ENCODE results near the gene GOLIM4. TPM values are rescaled to one million over a fixed set of nuclear protein-coding genes. Genes with fewer than 3 reads are reported as not detected.

Gene GOLIM4
- polyA plus RNA-seq, 3 donors from 2014 or later = 2.3 to 7.7 (median 4.1) TPM

GRCh38 chr3:168080022-168080421 is 15.7 kb downstream of the GOLIM4 start:
- Mint-ChIP-seq H3K27me3 (ENCODE audit: low read depth in 3 of 3) (peaks cover 0 to 2% (median 0%) of the 10 kb centered on the region in 3 donors), H3K9me3 (no peaks in the 10 kb centered on the region), H3K4me1 (peaks cover 5 to 12% of the 10 kb centered on the region in 2 donors), H3K4me3 (no peak overlapping the region), H3K27ac (no peak overlapping the region), H3K36me3 (no peaks in the 10 kb centered on the region)
- no peak for DNase-seq

- no peaks in the 10 kb centered on the region for H3K9me3 Mint-ChIP-seq
These were observed 18.6 kb downstream of the GOLIM4 start for GRCh38 chr3:168077091-168077490.

GRCh38 chr3:168073842-168074605 is 21.7 kb downstream of the GOLIM4 start:
- Mint-ChIP-seq H3K27ac (no peak overlapping the region), H3K4me1 (peaks cover 0 to 8% of the 10 kb centered on the region in 2 donors), H3K36me3 (no peaks in the 10 kb centered on the region), H3K9me3 (no peaks in the 10 kb centered on the region), H3K4me3 (no peak overlapping the region), H3K27me3 (ENCODE audit: low read depth in 3 of 3) (no peaks in the 10 kb centered on the region)
- DNase-seq = no peak

More at GRCh38 chr3:168077091-168077490, 18.6 kb downstream of the GOLIM4 start:
- Mint-ChIP-seq H3K27ac (no peak overlapping the region), H3K4me3 (no peak overlapping the region), H3K4me1 (peaks cover 0 to 8% of the 10 kb centered on the region in 2 donors), H3K27me3 (ENCODE audit: low read depth in 3 of 3) (no peaks in the 10 kb centered on the region), H3K36me3 (no peaks in the 10 kb centered on the region)
- DNase-seq = no peak

GRCh38 chr3:168072323-168072650 is 23.4 kb downstream of the GOLIM4 start:
- DNase-seq = no peak
- H3K4me3 Mint-ChIP-seq = no peak overlapping the region
- H3K9me3 Mint-ChIP-seq = no peaks in the 10 kb centered on the region
- H3K27ac Mint-ChIP-seq = no peak overlapping the region
- H3K36me3 Mint-ChIP-seq = no peaks in the 10 kb centered on the region
- peaks cover 0 to 11% of the 10 kb centered on the region in 2 donors for H3K4me1 Mint-ChIP-seq
- no peaks in the 10 kb centered on the region for H3K27me3 Mint-ChIP-seq (ENCODE audit: low read depth in 3 of 3)

DNA sequence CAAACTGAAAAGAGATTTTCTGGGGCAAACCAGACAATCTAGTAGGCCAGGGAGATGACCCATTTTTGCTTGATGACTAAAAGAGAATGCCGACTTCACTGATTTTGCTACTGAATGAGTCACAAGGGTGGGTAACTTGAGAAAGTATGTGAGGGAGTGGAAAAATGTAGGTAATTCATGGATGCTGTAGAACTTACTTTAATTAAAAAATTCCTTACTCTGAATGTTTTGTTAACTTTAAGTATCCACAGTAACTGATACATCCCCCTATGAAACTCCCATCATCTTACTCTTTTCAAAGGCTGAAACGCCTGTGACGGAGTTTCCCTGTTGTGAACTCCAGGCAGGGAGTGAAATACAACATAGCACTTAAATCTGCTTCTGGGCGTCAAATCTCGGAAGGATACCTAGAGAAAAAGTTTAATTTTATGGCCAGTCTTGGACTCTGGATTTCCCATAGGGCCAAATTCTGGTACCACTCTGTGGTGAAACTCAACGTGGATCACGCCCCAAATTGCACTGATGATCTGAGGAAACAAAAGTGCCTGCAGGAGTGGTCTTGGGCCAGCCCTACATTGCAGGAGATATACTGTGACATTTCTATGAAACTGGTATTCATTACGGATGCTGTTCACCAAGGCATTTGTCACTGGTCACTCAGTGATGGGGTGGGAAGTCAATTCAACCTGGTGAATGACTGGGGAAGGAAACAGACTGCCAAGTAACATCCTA is 24.0 kb downstream of the GOLIM4 start:
- peaks cover 4 to 16% of the 10 kb centered on the region in 2 donors for H3K4me1 Mint-ChIP-seq
- no peaks in the 10 kb centered on the region for H3K36me3 Mint-ChIP-seq
- no peak for DNase-seq
- H3K4me3 Mint-ChIP-seq = no peak overlapping the region
- no peaks in the 10 kb centered on the region for H3K27me3 Mint-ChIP-seq (ENCODE audit: low read depth in 3 of 3)
- H3K27ac Mint-ChIP-seq = no peak overlapping the region
- H3K9me3 Mint-ChIP-seq = no peaks in the 10 kb centered on the region

GRCh38 chr3:168070919-168071318 is 24.8 kb downstream of the GOLIM4 start:
- Mint-ChIP-seq H3K4me1 (peaks cover 4 to 24% of the 10 kb centered on the region in 2 donors), H3K27me3 (ENCODE audit: low read depth in 3 of 3) (no peaks in the 10 kb centered on the region), H3K9me3 (no peaks in the 10 kb centered on the region), H3K36me3 (no peaks in the 10 kb centered on the region), H3K4me3 (no peak overlapping the region), H3K27ac (no peak overlapping the region)
- no peak for DNase-seq

- Mint-ChIP-seq H3K27ac (no peak overlapping the region), H3K4me1 (peaks cover 6 to 22% of the 10 kb centered on the region in 2 donors), H3K4me3 (no peak overlapping the region), H3K36me3 (no peaks in the 10 kb centered on the region), H3K9me3 (no peaks in the 10 kb centered on the region), H3K27me3 (ENCODE audit: low read depth in 3 of 3) (no peaks in the 10 kb centered on the region)
- DNase-seq = no peak
These were observed 27.4 kb downstream of the GOLIM4 start for GRCh38 chr3:168068346-168068745.

GRCh38 chr3:168066882-168067281 is 28.8 kb downstream of the GOLIM4 start:
- Mint-ChIP-seq H3K4me3 (peak overlapping the region in 3 of 5 donors; percentile 15 to 22 (median 19)), H3K27ac (peak overlapping the region in 3 of 6 donors; percentile 14 to 68 (median 29)), H3K36me3 (no peaks in the 10 kb centered on the region), H3K4me1 (peaks cover 10 to 31% of the 10 kb centered on the region in 2 donors), H3K9me3 (no peaks in the 10 kb centered on the region), H3K27me3 (ENCODE audit: low read depth in 3 of 3) (no peaks in the 10 kb centered on the region)
- DNase-seq = no peak

- H3K4me3 Mint-ChIP-seq = no peak overlapping the region
- no peaks in the 10 kb centered on the region for H3K9me3 Mint-ChIP-seq
- H3K36me3 Mint-ChIP-seq = no peaks in the 10 kb centered on the region
- H3K27ac Mint-ChIP-seq = peak overlapping the region in 2 of 6 donors; percentile 9 to 63
- H3K4me1 Mint-ChIP-seq = peaks cover 20 to 44% of the 10 kb centered on the region in 2 donors
- no peak for DNase-seq
- no peaks in the 10 kb centered on the region for H3K27me3 Mint-ChIP-seq (ENCODE audit: low read depth in 3 of 3)
These were observed 30.2 kb downstream of the GOLIM4 start for GRCh38 chr3:168065569-168065968.

GRCh38 chr3:168063122-168063521 is 32.6 kb downstream of the GOLIM4 start:
- H3K9me3 Mint-ChIP-seq = no peaks in the 10 kb centered on the region
- H3K27me3 Mint-ChIP-seq (ENCODE audit: low read depth in 3 of 3) = peaks cover 0 to 1% (median 0%) of the 10 kb centered on the region in 3 donors
- peak overlapping the region in 2 of 6 donors; percentile 5 to 20 for H3K27ac Mint-ChIP-seq
- no peaks in the 10 kb centered on the region for H3K36me3 Mint-ChIP-seq
- H3K4me1 Mint-ChIP-seq = peaks cover 20 to 46% of the 10 kb centered on the region in 2 donors
- H3K4me3 Mint-ChIP-seq = no peak overlapping the region
- DNase-seq = no peak

- Mint-ChIP-seq H3K27ac (peak overlapping the region in 2 of 6 donors; percentile 5 to 20), H3K36me3 (no peaks in the 10 kb centered on the region)
These were observed 33.0 kb downstream of the GOLIM4 start for GRCh38 chr3:168062679-168063078.

DNA sequence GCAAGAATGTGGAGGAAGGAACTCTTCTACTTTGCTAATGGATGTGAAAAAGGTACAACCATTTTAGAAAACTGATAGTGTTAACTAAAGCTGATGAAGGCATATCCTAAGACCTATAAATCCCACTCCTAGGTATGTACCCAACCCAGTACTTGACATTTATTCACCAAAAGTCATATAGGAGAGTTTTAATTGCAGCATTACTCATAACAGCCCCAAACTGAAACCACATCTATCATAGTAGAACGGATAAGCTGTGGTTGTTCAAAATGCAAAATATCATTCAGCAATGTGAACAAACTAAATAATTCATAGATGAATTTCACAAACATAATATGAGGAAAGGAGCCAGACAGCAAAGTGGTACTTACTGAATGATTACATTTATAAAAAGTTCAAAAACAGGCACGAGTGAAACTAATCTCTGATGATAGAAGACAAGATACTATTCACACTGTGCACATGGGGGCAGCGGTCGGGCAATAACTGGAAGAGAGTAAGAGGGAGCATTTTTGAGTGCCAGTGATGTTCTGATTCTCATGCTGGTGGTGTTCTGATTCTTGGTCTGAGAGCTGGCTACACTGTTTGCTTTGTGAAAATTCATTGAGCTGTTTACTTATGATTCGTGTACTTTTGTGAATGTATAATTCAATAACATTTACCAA is 34.3 kb downstream of the GOLIM4 start:
- no peak for DNase-seq
- no peaks in the 10 kb centered on the region for H3K36me3 Mint-ChIP-seq
- H3K4me1 Mint-ChIP-seq = peaks cover 15 to 34% of the 10 kb centered on the region in 2 donors
- H3K27ac Mint-ChIP-seq = peak overlapping the region in 3 of 6 donors; percentile 0 to 38 (median 3)
- H3K9me3 Mint-ChIP-seq = no peaks in the 10 kb centered on the region
- H3K4me3 Mint-ChIP-seq = peak overlapping the region; percentile 12 to 73 (median 67)
- H3K27me3 Mint-ChIP-seq (ENCODE audit: low read depth in 3 of 3) = peaks cover 0 to 1% (median 0%) of the 10 kb centered on the region in 3 donors

More at GRCh38 chr3:168062679-168063078, 33.0 kb downstream of the GOLIM4 start:
- DNase-seq = no peak
- H3K27me3 Mint-ChIP-seq (ENCODE audit: low read depth in 3 of 3) = peaks cover 0 to 1% (median 0%) of the 10 kb centered on the region in 3 donors
- H3K4me1 Mint-ChIP-seq = peaks cover 20 to 46% of the 10 kb centered on the region in 2 donors
- no peak overlapping the region for H3K4me3 Mint-ChIP-seq
- no peaks in the 10 kb centered on the region for H3K9me3 Mint-ChIP-seq

- no peak overlapping the region for H3K27ac Mint-ChIP-seq
- peaks cover 0 to 1% (median 0%) of the 10 kb centered on the region in 3 donors for H3K27me3 Mint-ChIP-seq (ENCODE audit: low read depth in 3 of 3)
- H3K4me1 Mint-ChIP-seq = peaks cover 13 to 24% of the 10 kb centered on the region in 2 donors
- no peak overlapping the region for H3K4me3 Mint-ChIP-seq
- peaks cover 0 to under 1% (median under 1%) of the 10 kb centered on the region in 3 donors for H3K36me3 Mint-ChIP-seq
- no peak for DNase-seq
- H3K9me3 Mint-ChIP-seq = no peaks in the 10 kb centered on the region
These were observed 35.4 kb downstream of the GOLIM4 start for GRCh38 chr3:168060317-168060716.

GRCh38 chr3:168058481-168058880 is 37.2 kb downstream of the GOLIM4 start:
- H3K27ac Mint-ChIP-seq = no peak overlapping the region
- no peaks in the 10 kb centered on the region for H3K9me3 Mint-ChIP-seq
- H3K36me3 Mint-ChIP-seq = peaks cover 0 to 4% (median 4%) of the 10 kb centered on the region in 3 donors
- H3K4me3 Mint-ChIP-seq = no peak overlapping the region
- H3K27me3 Mint-ChIP-seq (ENCODE audit: low read depth in 3 of 3) = peaks cover 0 to 1% (median 0%) of the 10 kb centered on the region in 3 donors
- peaks cover 15 to 41% of the 10 kb centered on the region in 2 donors for H3K4me1 Mint-ChIP-seq
- no peak for DNase-seq
